Endothelial cell of umbilical vein (primary cell): ENCODE measurements around the gene DUOX2. TPM values are rescaled to one million over a fixed set of nuclear protein-coding genes. Genes with fewer than 3 reads are reported as not detected.

Experiments used
- BruUV-seq: library from RNA; stranded (reverse); fragments of 400-500 nt; replicated peaks from 2 replicates; lab custom pipeline; 2021; lab: Mats Ljungman, UMichigan
- CTCF ChIA-PET: fragments of 300-600, 350-600 bp; sonication (Branson Sonifier 250); formaldehyde crosslinking; loops from one replicate; lab custom pipeline; 2021; ENCODE audit warnings: antibody characterized with exemption, inconsistent platforms; lab: Charles Lee
- POLR2A ChIA-PET: fragments of 300-600, 350-600 bp; sonication (Branson Sonifier 250); formaldehyde crosslinking; loops from one replicate; lab custom pipeline; 2021; ENCODE audit warnings: antibody characterized with exemption, inconsistent platforms; lab: Charles Lee
- DNase-seq: peaks from one replicate; pipeline ENCODE4 v3.0.0-alpha.2; 2011; ENCODE audit warnings: low read depth, low spot score
- FAIRE-seq: peaks from 2 replicates; lab custom pipeline; 2011; peaks lifted over from hg19 to GRCh38; lab: Jason Lieb, UNC
- H2AFZ ChIP-seq: 2 replicates; pipeline ENCODE4 v1.6.0; 2012; ENCODE audit warnings: low read depth, low read length, control low read depth, inconsistent platforms
- H3K27ac ChIP-seq: 2 replicates; pipeline ENCODE4 v1.5.1; 2011; ENCODE audit warnings: low read depth, mild to moderate bottlenecking, control low read depth, low read length, moderate library complexity; ENCODE audit not compliant: insufficient read depth
- H3K27me3 ChIP-seq, 2 experiments: 2 replicates each; pipeline versions ENCODE4 v1.6.0 to v1.6.1; 2011; ENCODE audit warnings: low read length in 2 of 2, mixed read lengths in 1 of 2; ENCODE audit not compliant: control insufficient read depth in 2 of 2, insufficient read depth in 2 of 2
- H3K36me3 ChIP-seq, 2 experiments: 2 replicates in 1 of 2; 3 replicates in 1 of 2; pipeline ENCODE4 v1.5.1; 2011; ENCODE audit warnings: low read length in 2 of 2, mild to moderate bottlenecking in 1 of 2, moderate library complexity in 1 of 2; ENCODE audit not compliant: control insufficient read depth in 2 of 2, insufficient read depth in 2 of 2; ENCODE audit errors: extremely low read depth in 1 of 2
- H3K4me1 ChIP-seq: 3 replicates; pipeline ENCODE4 v1.5.1; 2011; ENCODE audit warnings: mild to moderate bottlenecking, low read length; ENCODE audit not compliant: control insufficient read depth, insufficient read depth; ENCODE audit errors: extremely low read depth
- H3K4me2 ChIP-seq: 2 replicates; pipeline ENCODE4 v1.6.1; 2011; ENCODE audit warnings: low read length, control low read depth, mixed read lengths; ENCODE audit not compliant: insufficient read depth
- H3K4me3 ChIP-seq, 3 experiments: fragments of 200-600 bp in 1 of 3; sonication (generic), shearing (Covaris generic) in 1 of 3; replicated peaks in 1 of 3; 2 replicates each; pipeline ENCODE4 v1.5.1; 2011 to 2016; ENCODE audit warnings: control low read depth in 3 of 3, low read length in 3 of 3, mild to moderate bottlenecking in 2 of 3, inconsistent platforms in 1 of 3, low read depth in 1 of 3, moderate library complexity in 1 of 3; ENCODE audit not compliant: insufficient read depth in 1 of 3
- H3K79me2 ChIP-seq: 2 replicates; pipeline ENCODE4 v1.6.0; 2012; ENCODE audit warnings: low read length, inconsistent platforms; ENCODE audit not compliant: control insufficient read depth, insufficient read depth
- H3K9ac ChIP-seq: replicated peaks from 2 replicates; pipeline ENCODE3; 2011; ENCODE audit warnings: low read length, control low read depth; ENCODE audit not compliant: insufficient read depth; ENCODE audit errors: extremely low read depth
- H3K9me1 ChIP-seq: replicated peaks from 3 replicates; pipeline ENCODE4 v1.6.0; 2011; ENCODE audit warnings: mild to moderate bottlenecking, low read length; ENCODE audit not compliant: control insufficient read depth, insufficient read depth; ENCODE audit errors: extremely low read depth
- H3K9me3 ChIP-seq: replicated peaks from 2 replicates; pipeline ENCODE4 v1.5.1; 2012; ENCODE audit warnings: low read length, inconsistent platforms; ENCODE audit not compliant: control insufficient read depth, insufficient read depth
- H4K20me1 ChIP-seq: replicated peaks from 2 replicates; pipeline ENCODE3; 2011; ENCODE audit warnings: mild to moderate bottlenecking, low read length; ENCODE audit not compliant: control insufficient read depth, insufficient read depth; ENCODE audit errors: extremely low read depth
- FOS ChIP-seq: IDR thresholded peaks from 2 replicates; pipeline ENCODE4 v1.6.1; 2011; ENCODE audit warnings: mild to moderate bottlenecking, low read length, moderate library complexity, borderline replicate concordance; ENCODE audit not compliant: insufficient read depth
- GATA2 ChIP-seq: IDR thresholded peaks from 2 replicates; pipeline ENCODE4 v1.7.0; 2011; ENCODE audit warnings: low read depth, mild to moderate bottlenecking, moderate library complexity, mixed read lengths, low read length; ENCODE audit not compliant: insufficient read length, insufficient read depth
- JUN ChIP-seq: IDR thresholded peaks from 2 replicates; pipeline ENCODE4 v1.6.1; 2011; ENCODE audit warnings: borderline replicate concordance, low read depth; ENCODE audit not compliant: insufficient read length, insufficient read depth
- MYC ChIP-seq: IDR thresholded peaks from one replicate; pipeline ENCODE4 v1.6.1; 2011; ENCODE audit warnings: mild to moderate bottlenecking, low read depth, low read length
- POLR2AphosphoS5 ChIP-seq: IDR thresholded peaks from 2 replicates; pipeline ENCODE4 v1.6.1; 2012; ENCODE audit warnings: low read depth, mild to moderate bottlenecking, control low read depth, low read length, moderate library complexity; ENCODE audit not compliant: insufficient read depth
- dilution Hi-C: fragments of 300-500 bp; cut with MboI; formaldehyde crosslinking; loops from one replicate; pipeline ENCODE4 v1.15.0; 2019; ENCODE audit warnings: low sequenced_read_pairs; ENCODE audit not compliant: extremely low pct_ligation_motif_present
- intact Hi-C: fragments of 100-400 bp; cut with micrococcal nuclease; formaldehyde crosslinking; loops from one replicate; pipeline ENCODE4 v1.10.0; 2022
- polyA plus RNA-seq, 4 experiments: library from polyadenylated mRNA; depleted of rRNA in 3 of 4; stranded (reverse) in 3 of 4; unstranded in 1 of 4; fragments of >200 nt; gene quantifications; 2 replicates each; pipeline versions ENCODE4 v1.2.1 to v1.2.3, GENCODE V29; 2011 to 2012; ENCODE audit warnings: missing spikeins in 1 of 4
- total RNA-seq: library from RNA; stranded (reverse); gene quantifications from 2 replicates; pipeline ENCODE4 v1.2.3, GENCODE V29; 2021
- TF ChIP-seq, protein P1 (sequence below), 2 donors: IDR thresholded peaks; 1 replicate in 1 of 2; 2 replicates in 1 of 2; pipeline ENCODE4 v1.5.1; 2011; ENCODE audit warnings: low read length in 2 of 2, mild to moderate bottlenecking in 2 of 2, moderate library complexity in 2 of 2, control low read depth in 1 of 2, inconsistent platforms in 1 of 2, low read depth in 1 of 2; ENCODE audit not compliant: insufficient read depth in 1 of 2; ENCODE audit errors: extremely low read depth in 1 of 2

Gene DUOX2
- total and polyA plus RNA-seq, 2 donors (not counting 3 experiments of a cell fraction or from before 2014, with no cell fraction given): 0.01 TPM; not detected in 1

DNA sequence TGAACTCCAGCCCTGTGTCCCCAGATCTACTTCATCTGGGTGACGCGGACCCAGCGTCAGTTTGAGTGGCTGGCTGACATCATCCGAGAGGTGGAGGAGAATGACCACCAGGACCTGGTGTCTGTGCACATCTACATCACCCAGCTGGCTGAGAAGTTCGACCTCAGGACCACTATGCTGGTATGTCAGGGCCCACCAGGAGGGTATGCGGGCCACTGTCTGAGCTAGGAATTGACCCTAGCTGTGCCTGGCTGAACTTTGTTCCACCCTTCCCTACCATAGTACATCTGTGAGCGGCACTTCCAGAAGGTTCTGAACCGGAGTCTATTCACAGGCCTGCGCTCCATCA is 49.5 kb upstream of the DUOX2 start:
- Histone ChIP-seq H3K9ac (no peak overlapping the region), H3K9me3 (no peaks in the 10 kb centered on the region), H4K20me1 (no peaks in the 10 kb centered on the region), H3K4me3 (no peak overlapping the region), H3K4me2 (no peak overlapping the region), H3K27ac (no peak overlapping the region), H2AFZ (no peak overlapping the region), H3K4me1 (peaks cover 3% of the 10 kb centered on the region), H3K9me1 (no peaks in the 10 kb centered on the region), H3K79me2 (no peaks in the 10 kb centered on the region), H3K36me3 (no peaks in the 10 kb centered on the region), H3K27me3 (no peaks in the 10 kb centered on the region)
- FAIRE-seq (no peak), DNase-seq (no peak)
- ChIA-PET POLR2A (interaction anchor here (0.9 kb wide), 1 partner anchor 34 kb away, joined by 4 read pairs; no protein-coding TSS in a partner anchor), CTCF (interaction anchor here (0.6 to 4.2 kb wide), 40 partner anchors 8 to 477 kb away, joined by 3 to 98 read pairs (median 6); partner anchors contain the start of genes GATM and SHF)
- BruUV-seq: no TSS peak
- dilution Hi-C loops: no loop called here
- intact Hi-C loops: loop anchor here (1.0 kb wide), 5 partner anchors 35 to 451 kb away; no protein-coding TSS in a partner anchor
- TF ChIP-seq POLR2AphosphoS5 (no peak), MYC (no peak), GATA2 (no peak), FOS (no peak), JUN (no peak)
- TF ChIP-seq, protein P1, sequence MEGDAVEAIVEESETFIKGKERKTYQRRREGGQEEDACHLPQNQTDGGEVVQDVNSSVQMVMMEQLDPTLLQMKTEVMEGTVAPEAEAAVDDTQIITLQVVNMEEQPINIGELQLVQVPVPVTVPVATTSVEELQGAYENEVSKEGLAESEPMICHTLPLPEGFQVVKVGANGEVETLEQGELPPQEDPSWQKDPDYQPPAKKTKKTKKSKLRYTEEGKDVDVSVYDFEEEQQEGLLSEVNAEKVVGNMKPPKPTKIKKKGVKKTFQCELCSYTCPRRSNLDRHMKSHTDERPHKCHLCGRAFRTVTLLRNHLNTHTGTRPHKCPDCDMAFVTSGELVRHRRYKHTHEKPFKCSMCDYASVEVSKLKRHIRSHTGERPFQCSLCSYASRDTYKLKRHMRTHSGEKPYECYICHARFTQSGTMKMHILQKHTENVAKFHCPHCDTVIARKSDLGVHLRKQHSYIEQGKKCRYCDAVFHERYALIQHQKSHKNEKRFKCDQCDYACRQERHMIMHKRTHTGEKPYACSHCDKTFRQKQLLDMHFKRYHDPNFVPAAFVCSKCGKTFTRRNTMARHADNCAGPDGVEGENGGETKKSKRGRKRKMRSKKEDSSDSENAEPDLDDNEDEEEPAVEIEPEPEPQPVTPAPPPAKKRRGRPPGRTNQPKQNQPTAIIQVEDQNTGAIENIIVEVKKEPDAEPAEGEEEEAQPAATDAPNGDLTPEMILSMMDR (IDR thresholded peaks at IDR 0.05; ENCODE audit: extremely low read depth in 1 of 2, insufficient read depth in 1 of 2, low read depth in 1 of 2, low read length in 2 of 2): no peak
